Right forelimb (tissue), 1 donor: ENCODE results near the gene C9.
"Not testable (repeated sequence)": the region's sequence is repeated elsewhere in the genome, so short reads cannot be mapped to it uniquely, and the experiment has no call there.

ENCODE experiments used
- DNase-seq: peaks from one replicate; pipeline ENCODE4 v3.0.0-alpha.2; 2018

Gene C9

GRCh38 chr5:39370555-39371366 lies 6.5 kb upstream of the C9 start:
- no peak for DNase-seq

GRCh38 chr5:39369123-39369815 lies 5.0 kb upstream of the C9 start:
- no peak for DNase-seq

GRCh38 chr5:39368116-39368515 lies 3.8 kb upstream of the C9 start:
- DNase-seq: no peak

GRCh38 chr5:39367711-39368110 lies 3.4 kb upstream of the C9 start:
- DNase-seq: no peak

GRCh38 chr5:39363217-39363616 lies 1.1 kb downstream of the C9 start:
- DNase-seq: no peak

- no peak for DNase-seq
These were observed 1.6 kb downstream of the C9 start for GRCh38 chr5:39362646-39363045.

- DNase-seq: no peak
These were observed 3.0 kb downstream of the C9 start for GRCh38 chr5:39361306-39361705.

GRCh38 chr5:39360471-39361111 lies 3.7 kb downstream of the C9 start:
- no peak for DNase-seq

GRCh38 chr5:39356263-39356662 lies 8.0 kb downstream of the C9 start:
- DNase-seq: no peak

- no peak for DNase-seq
These were observed 9.0 kb downstream of the C9 start for GRCh38 chr5:39355324-39355723.

GRCh38 chr5:39353717-39354399 lies 10.4 kb downstream of the C9 start:
- no peak for DNase-seq

- DNase-seq: no peak
These were observed 11.3 kb downstream of the C9 start for GRCh38 chr5:39352951-39353350.

- DNase-seq: no peak
These were observed 12.1 kb downstream of the C9 start for GRCh38 chr5:39352170-39352569.

GRCh38 chr5:39349484-39349883 lies 14.8 kb downstream of the C9 start:
- DNase-seq: no peak

GRCh38 chr5:39342460-39342859 lies 21.8 kb downstream of the C9 start:
- no peak for DNase-seq

- DNase-seq: no peak
These were observed 22.4 kb downstream of the C9 start for GRCh38 chr5:39341896-39342295.

GRCh38 chr5:39340506-39340905 lies 23.8 kb downstream of the C9 start:
- DNase-seq: peak; percentile 58

GRCh38 chr5:39337252-39337915 lies 26.9 kb downstream of the C9 start:
- no peak for DNase-seq

GRCh38 chr5:39334296-39334695 lies 30.0 kb downstream of the C9 start:
- not testable (repeated sequence) for DNase-seq

GRCh38 chr5:39333104-39333503 lies 31.2 kb downstream of the C9 start:
- no peak for DNase-seq

- DNase-seq: peak; percentile 47
These were observed 32.4 kb downstream of the C9 start for GRCh38 chr5:39331861-39332381.

- no peak for DNase-seq
These were observed 35.6 kb downstream of the C9 start for GRCh38 chr5:39328731-39329130.

- DNase-seq: no peak
These were observed 40.8 kb downstream of the C9 start for GRCh38 chr5:39323542-39323941.
